SJSA1 (cell line): ENCODE measurements around the gene KRTAP2-1. TPM values are rescaled to one million over a fixed set of nuclear protein-coding genes. Genes with fewer than 3 reads are reported as not detected.

Source experiments
- total RNA-seq: library from RNA; depleted of rRNA; stranded (reverse); fragments of >200 nt; shearing (Covaris generic); gene quantifications from 2 replicates; pipeline ENCODE4 v1.2.3, GENCODE V29; 2014; rRNA removed

KRTAP2-1 gene
- total RNA-seq, 1 experiment from 2014 or later, result not detected

Other genes starting within 250 kb of the KRTAP2-1 start
- gene KRT28, start 247.4 kb downstream of the KRTAP2-1 start, total RNA-seq, result not detected in 2 replicates
- gene KRT10, start 224.7 kb downstream of the KRTAP2-1 start, total RNA-seq, result 29.7 and 73.0 TPM in 2 replicates
- gene KRT12, start 180.1 kb downstream of the KRTAP2-1 start, total RNA-seq, result not detected in 2 replicates
- gene KRT20, start 162.1 kb downstream of the KRTAP2-1 start, total RNA-seq, result not detected in 2 replicates
- gene KRT23, start 109.7 kb downstream of the KRTAP2-1 start, total RNA-seq, result not detected in 2 replicates
- not detected in 2 replicates for gene KRT39, start 80.4 kb downstream of the KRTAP2-1 start, total RNA-seq
- gene KRT40, start 63.0 kb downstream of the KRTAP2-1 start, total RNA-seq, result not detected in 2 replicates
- gene KRTAP3-3, start 53.2 kb downstream of the KRTAP2-1 start, total RNA-seq, result not detected in 2 replicates
- gene KRTAP3-2, start 47.4 kb downstream of the KRTAP2-1 start, total RNA-seq, result not detected in 2 replicates
- not detected in 2 replicates for gene KRTAP3-1, start 38.2 kb downstream of the KRTAP2-1 start, total RNA-seq
- gene KRTAP1-5, start 20.1 kb downstream of the KRTAP2-1 start, total RNA-seq, result 0.45 and 2.5 TPM in 2 replicates
- gene KRTAP1-4, start 17.1 kb downstream of the KRTAP2-1 start, total RNA-seq, result not detected in 2 replicates
- gene KRTAP1-3, start 12.4 kb downstream of the KRTAP2-1 start, total RNA-seq, result not detected in 2 replicates
- gene KRTAP1-1, start 5.9 kb downstream of the KRTAP2-1 start, total RNA-seq, result not detected in 2 replicates
- gene KRTAP2-2, start 7.9 kb upstream of the KRTAP2-1 start, total RNA-seq, result not detected in 2 replicates
- not detected in 2 replicates for gene KRTAP2-3, start 12.8 kb upstream of the KRTAP2-1 start, total RNA-seq
- not detected in 2 replicates for gene KRTAP2-4, start 18.6 kb upstream of the KRTAP2-1 start, total RNA-seq
- not detected in 2 replicates for gene KRTAP4-7, start 36.8 kb upstream of the KRTAP2-1 start, total RNA-seq
- not detected in 2 replicates for gene KRTAP4-8, start 50.8 kb upstream of the KRTAP2-1 start, total RNA-seq
- gene KRTAP4-16, start 54.9 kb upstream of the KRTAP2-1 start, total RNA-seq, result not detected in 2 replicates
- gene KRTAP4-9, start 58.1 kb upstream of the KRTAP2-1 start, total RNA-seq, result not detected in 2 replicates
- gene KRTAP4-11, start 71.1 kb upstream of the KRTAP2-1 start, total RNA-seq, result not detected in 2 replicates
- gene KRTAP4-12, start 76.9 kb upstream of the KRTAP2-1 start, total RNA-seq, result not detected in 2 replicates
- gene KRTAP4-6, start 93.2 kb upstream of the KRTAP2-1 start, total RNA-seq, result not detected in 2 replicates
- gene KRTAP4-5, start 102.5 kb upstream of the KRTAP2-1 start, total RNA-seq, result not detected in 2 replicates
- not detected in 2 replicates for gene KRTAP4-4, start 113.4 kb upstream of the KRTAP2-1 start, total RNA-seq
- not detected in 2 replicates for gene KRTAP4-3, start 120.9 kb upstream of the KRTAP2-1 start, total RNA-seq
- gene KRTAP4-2, start 130.9 kb upstream of the KRTAP2-1 start, total RNA-seq, result not detected in 2 replicates
- gene KRTAP4-1, start 137.6 kb upstream of the KRTAP2-1 start, total RNA-seq, result not detected in 2 replicates
- gene KRTAP9-1, start 142.6 kb upstream of the KRTAP2-1 start, total RNA-seq, result not detected in 2 replicates
- gene KRTAP9-2, start 179.3 kb upstream of the KRTAP2-1 start, total RNA-seq, result not detected in 2 replicates
- gene KRTAP9-3, start 185.1 kb upstream of the KRTAP2-1 start, total RNA-seq, result not detected in 2 replicates
- not detected in 2 replicates for gene KRTAP9-8, start 190.7 kb upstream of the KRTAP2-1 start, total RNA-seq
- not detected in 2 replicates for gene KRTAP9-4, start 202.4 kb upstream of the KRTAP2-1 start, total RNA-seq
- not detected in 2 replicates for gene KRTAP9-9, start 208.1 kb upstream of the KRTAP2-1 start, total RNA-seq
- not detected in 2 replicates for gene KRTAP9-6, start 218.1 kb upstream of the KRTAP2-1 start, total RNA-seq
- gene KRTAP9-7, start 228.4 kb upstream of the KRTAP2-1 start, total RNA-seq, result not detected in 2 replicates